ENCODE results near the gene ZNF366. TPM values are rescaled to one million over a fixed set of nuclear protein-coding genes. Genes with fewer than 3 reads are reported as not detected.

The ZNF366 gene
- total and polyA plus RNA-seq, 2 experiments from 2014 or later = 2.5 TPM; not detected in 1

DNA sequence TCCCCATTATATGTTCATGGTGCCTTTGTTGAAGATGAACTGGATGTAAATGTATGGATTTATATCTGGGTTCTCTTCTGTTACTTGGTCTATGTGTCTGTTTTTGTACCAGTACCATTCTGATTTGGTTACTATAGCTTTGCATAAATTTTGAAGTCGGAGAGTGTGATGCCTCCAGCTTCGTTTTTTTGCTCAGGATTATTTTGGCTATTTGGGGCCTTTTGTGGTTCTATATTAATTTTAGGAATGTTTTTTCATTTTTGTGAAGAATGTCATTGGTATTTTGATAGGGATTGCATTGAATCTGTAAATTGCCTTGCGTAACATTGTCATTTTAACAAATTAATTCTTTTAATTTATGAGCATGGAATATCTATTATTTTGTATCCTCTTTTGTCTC, 36.6 kb upstream of the ZNF366 start:
- H3K79me2 ChIP-seq = no peaks in the 10 kb centered on the region
- 96% methylated on average over 3 of the region's 3 CpGs for WGBS (ENCODE audit: low lambda C conversion rate, missing lambda C conversion rate)
- H2AFZ ChIP-seq = no peak overlapping the region
- H3K4me3 ChIP-seq = no peak overlapping the region
- H4K20me1 ChIP-seq (ENCODE audit: insufficient read depth, poor library complexity, severe bottlenecking) = no peaks in the 10 kb centered on the region
- H3K4me1 ChIP-seq (ENCODE audit: insufficient read depth) = no peaks in the 10 kb centered on the region
- H3K36me3 ChIP-seq (replicated peaks; ENCODE audit: insufficient read depth, low read depth) = no peaks in the 10 kb centered on the region
- H3K9me2 ChIP-seq (replicated peaks; ENCODE audit: insufficient read depth) = no peaks in the 10 kb centered on the region
- no peak for DNase-seq (ENCODE audit: low spot score)
- TF ChIP-seq EZH2phosphoT487 (IDR thresholded peaks at IDR 0.05; ENCODE audit: low read depth, severe bottlenecking, unreplicated experiment) = no peak
- TF ChIP-seq, protein P1, sequence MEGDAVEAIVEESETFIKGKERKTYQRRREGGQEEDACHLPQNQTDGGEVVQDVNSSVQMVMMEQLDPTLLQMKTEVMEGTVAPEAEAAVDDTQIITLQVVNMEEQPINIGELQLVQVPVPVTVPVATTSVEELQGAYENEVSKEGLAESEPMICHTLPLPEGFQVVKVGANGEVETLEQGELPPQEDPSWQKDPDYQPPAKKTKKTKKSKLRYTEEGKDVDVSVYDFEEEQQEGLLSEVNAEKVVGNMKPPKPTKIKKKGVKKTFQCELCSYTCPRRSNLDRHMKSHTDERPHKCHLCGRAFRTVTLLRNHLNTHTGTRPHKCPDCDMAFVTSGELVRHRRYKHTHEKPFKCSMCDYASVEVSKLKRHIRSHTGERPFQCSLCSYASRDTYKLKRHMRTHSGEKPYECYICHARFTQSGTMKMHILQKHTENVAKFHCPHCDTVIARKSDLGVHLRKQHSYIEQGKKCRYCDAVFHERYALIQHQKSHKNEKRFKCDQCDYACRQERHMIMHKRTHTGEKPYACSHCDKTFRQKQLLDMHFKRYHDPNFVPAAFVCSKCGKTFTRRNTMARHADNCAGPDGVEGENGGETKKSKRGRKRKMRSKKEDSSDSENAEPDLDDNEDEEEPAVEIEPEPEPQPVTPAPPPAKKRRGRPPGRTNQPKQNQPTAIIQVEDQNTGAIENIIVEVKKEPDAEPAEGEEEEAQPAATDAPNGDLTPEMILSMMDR (IDR thresholded peaks at IDR 0.05; ENCODE audit: poor library complexity) = no peak
- no peaks in the 10 kb centered on the region for H3K27me3 ChIP-seq
- H3K4me2 ChIP-seq = no peak overlapping the region
- no peak overlapping the region for H3K27ac ChIP-seq
- H3K9me3 ChIP-seq (ENCODE audit: low read depth) = no peaks in the 10 kb centered on the region

DNA sequence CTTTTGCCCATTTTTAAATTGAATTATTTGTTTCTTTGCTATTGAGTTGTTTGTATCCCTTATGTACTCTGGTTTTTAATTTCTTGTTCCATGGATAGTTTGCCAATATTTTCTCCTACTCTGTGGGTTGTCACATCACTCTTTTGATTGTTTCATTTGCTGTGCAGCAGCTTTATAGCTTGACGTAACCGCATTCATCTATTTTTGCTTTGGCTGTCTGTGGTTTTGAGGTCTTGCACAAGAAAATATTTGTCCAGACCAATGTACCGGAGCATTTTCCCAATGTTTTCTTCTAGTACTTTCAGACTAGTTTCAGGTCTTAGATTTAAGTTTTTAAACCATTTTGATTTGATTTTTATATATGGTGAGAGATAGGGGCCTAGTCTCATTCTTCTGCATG, 36.2 kb upstream of the ZNF366 start:
- no peaks in the 10 kb centered on the region for H3K9me2 ChIP-seq (replicated peaks; ENCODE audit: insufficient read depth)
- H4K20me1 ChIP-seq (ENCODE audit: insufficient read depth, poor library complexity, severe bottlenecking) = no peaks in the 10 kb centered on the region
- no peak overlapping the region for H3K27ac ChIP-seq
- DNase-seq (ENCODE audit: low spot score) = no peak
- no peaks in the 10 kb centered on the region for H3K27me3 ChIP-seq
- H3K36me3 ChIP-seq (replicated peaks; ENCODE audit: insufficient read depth, low read depth) = no peaks in the 10 kb centered on the region
- WGBS (ENCODE audit: low lambda C conversion rate, missing lambda C conversion rate) = 89% methylated on average over 3 of the region's 3 CpGs
- H3K79me2 ChIP-seq = no peaks in the 10 kb centered on the region
- H2AFZ ChIP-seq = no peak overlapping the region
- no peaks in the 10 kb centered on the region for H3K4me1 ChIP-seq (ENCODE audit: insufficient read depth)
- H3K4me3 ChIP-seq = no peak overlapping the region
- no peak for TF ChIP-seq EZH2 (IDR thresholded peaks at IDR 0.05; ENCODE audit: borderline replicate concordance)
- TF ChIP-seq, protein P1 (IDR thresholded peaks at IDR 0.05; ENCODE audit: poor library complexity) = no peak
- TF ChIP-seq EZH2phosphoT487 (IDR thresholded peaks at IDR 0.05; ENCODE audit: low read depth, severe bottlenecking, unreplicated experiment) = no peak
- no peaks in the 10 kb centered on the region for H3K9me3 ChIP-seq (ENCODE audit: low read depth)
- H3K4me2 ChIP-seq = no peak overlapping the region

DNA sequence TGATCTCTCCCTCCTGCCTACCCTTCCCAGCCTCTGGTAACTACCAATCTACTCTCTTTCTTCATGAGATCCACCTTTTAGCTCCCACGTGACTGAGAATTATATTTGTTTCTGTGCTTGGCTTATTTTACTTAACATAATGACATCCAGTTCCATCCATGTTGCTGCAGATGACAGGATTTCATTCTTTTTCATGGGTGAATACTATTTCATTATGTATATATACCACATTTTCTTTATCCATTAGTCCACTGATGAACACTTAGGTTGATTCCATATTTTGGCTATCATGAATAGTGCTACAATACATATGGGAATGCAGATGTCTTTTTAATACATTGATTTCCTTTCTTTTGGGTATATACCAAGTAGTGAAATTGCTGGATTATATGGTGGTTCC, 35.5 kb upstream of the ZNF366 start:
- Histone ChIP-seq H3K4me1 (ENCODE audit: insufficient read depth) (no peaks in the 10 kb centered on the region), H3K36me3 (replicated peaks; ENCODE audit: insufficient read depth, low read depth) (no peaks in the 10 kb centered on the region), H4K20me1 (ENCODE audit: insufficient read depth, poor library complexity, severe bottlenecking) (no peaks in the 10 kb centered on the region), H3K9me3 (ENCODE audit: low read depth) (no peaks in the 10 kb centered on the region), H2AFZ (no peak overlapping the region), H3K79me2 (no peaks in the 10 kb centered on the region), H3K4me2 (no peak overlapping the region), H3K9me2 (replicated peaks; ENCODE audit: insufficient read depth) (no peaks in the 10 kb centered on the region), H3K27me3 (no peaks in the 10 kb centered on the region), H3K4me3 (no peak overlapping the region), H3K27ac (no peak overlapping the region)
- 100% methylated on average over 1 of the region's 1 CpG for WGBS (ENCODE audit: low lambda C conversion rate, missing lambda C conversion rate)
- TF ChIP-seq EZH2 (IDR thresholded peaks at IDR 0.05; ENCODE audit: borderline replicate concordance) = no peak
- TF ChIP-seq, protein P1 (IDR thresholded peaks at IDR 0.05; ENCODE audit: poor library complexity) = no peak
- TF ChIP-seq EZH2phosphoT487 (IDR thresholded peaks at IDR 0.05; ENCODE audit: low read depth, severe bottlenecking, unreplicated experiment) = no peak
- no peak for DNase-seq (ENCODE audit: low spot score)
